Dedifferentiated amniotic fluid mesenchymal stem cell (primary cell): ENCODE results near the gene PNPLA7.

Experiments used
- DNase-seq: peaks from one replicate; pipeline ENCODE4 v3.0.0-alpha.2; 2016; ENCODE audit errors: extremely low spot score

The PNPLA7 gene

DNA sequence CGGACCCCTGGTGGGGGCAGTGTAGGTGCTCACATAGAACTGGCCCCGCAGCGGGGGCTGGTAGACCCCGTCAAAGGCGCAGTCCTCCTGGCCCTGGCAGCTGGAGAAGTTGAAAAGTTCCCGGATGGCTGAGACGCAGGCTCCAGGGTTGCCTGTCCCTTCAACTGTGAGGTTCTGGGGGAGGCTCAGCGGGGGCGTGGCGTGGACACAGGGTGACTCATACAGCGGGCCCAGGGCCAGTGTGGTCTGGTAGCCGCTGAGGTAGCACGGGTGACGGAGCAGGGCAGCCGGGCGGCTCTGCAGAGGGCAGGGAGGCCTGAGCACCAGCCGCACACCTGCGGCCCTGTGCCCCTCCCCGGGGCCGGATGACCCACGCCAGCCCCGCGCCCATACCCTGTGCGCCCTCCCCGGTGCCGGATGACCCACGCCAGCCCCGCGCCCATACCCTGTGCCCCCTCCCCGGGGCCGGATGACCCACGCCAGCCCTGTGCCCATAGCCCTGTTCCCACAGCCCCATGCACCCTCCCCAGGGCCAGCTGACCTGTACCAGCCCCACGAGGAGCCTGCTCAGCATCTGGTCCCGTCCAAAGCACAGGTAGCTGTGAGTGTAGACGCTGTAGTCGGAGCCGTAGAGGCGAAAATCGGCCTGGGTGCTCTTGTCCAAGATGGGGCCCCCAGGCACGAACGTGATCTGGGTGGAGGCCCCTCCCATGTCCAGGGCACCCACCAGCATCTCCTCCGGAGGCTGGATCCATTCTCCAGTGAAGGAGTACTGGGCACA, 114.0 kb downstream of the PNPLA7 start:
- no peak for DNase-seq

DNA sequence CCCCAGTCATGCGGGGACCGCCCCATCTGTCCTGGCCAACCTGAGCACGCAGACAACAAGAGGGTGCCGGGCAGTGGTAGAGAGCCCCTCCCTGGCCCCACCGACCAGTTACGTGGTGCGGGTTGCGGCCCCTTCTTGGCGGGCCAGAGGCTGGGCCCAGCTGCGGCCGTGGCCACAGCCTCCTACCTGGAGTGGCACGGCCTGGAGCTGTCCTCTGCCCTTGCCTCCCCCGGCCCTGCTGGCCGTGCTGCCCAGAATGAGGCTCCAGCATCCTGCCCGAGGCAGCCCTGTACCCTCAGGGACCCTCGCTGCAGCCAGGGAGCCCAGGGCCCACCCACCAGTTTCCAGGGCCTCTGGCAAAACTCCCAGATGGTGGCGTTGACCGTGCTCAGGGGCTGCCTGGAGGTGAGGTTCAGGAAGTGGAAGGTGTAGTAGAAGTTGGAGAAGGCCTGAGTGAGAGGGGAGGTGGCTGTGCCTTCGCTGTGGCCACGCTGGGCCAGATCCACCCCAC, 114.8 kb downstream of the PNPLA7 start:
- DNase-seq, result no peak

DNA sequence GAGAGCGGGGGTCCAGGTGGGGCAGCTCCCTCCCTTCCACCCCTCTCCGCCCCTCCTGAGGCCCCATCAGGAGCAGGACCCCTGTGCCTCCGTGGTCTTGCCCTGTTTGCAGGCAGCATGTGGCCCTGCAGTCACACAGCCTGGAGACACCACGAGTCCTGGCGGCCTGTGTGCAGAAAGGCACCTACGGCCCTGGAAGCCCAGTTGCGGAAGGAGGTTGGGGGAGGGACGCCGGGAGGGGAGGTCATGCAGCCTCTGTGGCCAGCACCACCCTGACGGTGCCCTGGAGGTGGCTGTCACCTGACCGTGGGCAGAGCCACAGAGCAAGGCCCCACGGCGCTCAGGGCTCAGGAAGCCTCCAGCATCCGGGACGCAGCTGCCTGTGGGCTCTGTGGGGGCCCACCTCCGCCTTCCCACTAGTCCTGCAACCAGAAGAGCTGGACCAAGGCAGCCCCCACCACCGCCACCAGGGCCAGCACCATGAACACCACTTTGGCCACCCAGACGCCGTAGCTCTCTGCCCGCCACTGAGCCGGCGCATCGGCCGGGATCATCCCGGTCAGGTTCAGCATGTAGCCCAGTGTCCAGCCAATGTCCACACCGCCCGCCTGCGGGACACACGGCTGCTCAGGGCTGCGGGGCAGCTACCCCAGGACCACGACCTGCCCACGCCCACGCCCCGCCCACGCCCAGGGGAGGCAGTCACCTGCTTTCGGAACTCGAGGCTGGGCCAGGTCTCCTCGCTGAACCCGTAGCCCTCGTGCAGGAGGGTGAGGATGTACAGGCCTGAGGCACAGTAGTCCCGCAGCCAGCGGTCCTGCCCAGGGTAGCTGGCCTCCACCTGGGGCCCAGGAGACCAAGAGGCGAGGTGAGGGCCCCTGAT, 115.5 kb downstream of the PNPLA7 start:
- no peak for DNase-seq

DNA sequence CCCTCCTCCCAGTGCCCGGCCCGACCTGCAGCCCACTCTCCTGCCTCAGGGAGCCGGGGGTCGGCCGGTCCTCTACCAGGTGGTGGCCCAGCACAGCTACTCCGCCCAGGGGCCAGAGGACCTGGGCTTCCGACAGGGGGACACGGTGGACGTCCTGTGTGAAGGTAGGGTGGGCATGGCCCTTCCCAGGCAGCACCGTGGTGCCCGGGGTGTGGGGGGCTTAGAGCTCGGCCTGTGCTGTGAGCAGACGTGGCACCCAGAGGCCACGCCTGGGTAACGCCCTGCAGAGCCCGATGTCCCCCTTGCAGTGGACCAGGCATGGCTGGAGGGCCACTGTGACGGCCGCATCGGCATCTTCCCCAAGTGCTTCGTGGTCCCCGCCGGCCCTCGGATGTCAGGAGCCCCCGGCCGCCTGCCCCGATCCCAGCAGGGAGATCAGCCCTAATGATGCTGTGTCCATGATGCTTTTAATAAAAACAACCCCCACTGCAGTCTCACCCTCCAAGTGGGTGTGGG, 116.2 kb downstream of the PNPLA7 start:
- DNase-seq, result no peak

- no peak for DNase-seq
Observed at GRCh38 chr9:137433349-137433915, 116.8 kb downstream of the PNPLA7 start.

DNA sequence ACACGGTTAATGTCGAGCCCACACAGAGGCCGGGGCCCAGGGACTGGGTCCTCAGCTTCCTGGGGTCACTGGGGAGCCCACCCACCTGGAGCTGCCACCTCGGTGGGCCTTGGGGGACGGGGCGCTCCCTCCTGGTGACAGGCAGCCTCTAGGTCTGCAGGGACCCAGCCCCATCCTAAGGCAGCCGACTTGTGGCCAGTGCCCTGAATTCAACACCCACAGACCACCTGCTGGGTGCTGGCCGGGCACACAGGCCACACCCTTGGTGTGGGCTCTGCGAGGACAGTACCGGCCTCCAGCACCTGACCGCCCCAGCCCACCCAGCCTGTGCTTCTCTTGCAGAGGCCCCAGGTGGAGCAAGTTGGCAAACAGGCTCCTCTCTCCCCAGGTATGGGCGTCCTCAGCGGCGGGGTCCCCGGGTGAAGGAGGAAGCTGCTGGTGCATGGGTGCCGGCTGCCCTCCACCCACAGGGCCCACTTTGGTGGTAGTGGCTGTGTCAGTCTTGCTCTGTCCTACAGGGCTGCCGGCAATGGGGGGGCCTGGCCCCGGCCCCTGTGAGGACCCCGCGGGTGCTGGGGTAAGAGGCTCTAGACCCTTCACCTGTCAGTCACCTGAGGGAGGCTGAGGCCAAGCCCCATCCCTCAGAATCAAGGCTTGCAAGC, 117.4 kb downstream of the PNPLA7 start:
- DNase-seq, result no peak

GRCh38 chr9:137431416-137431931, 118.7 kb downstream of the PNPLA7 start:
- no peak for DNase-seq

GRCh38 chr9:137430723-137431415, 119.3 kb downstream of the PNPLA7 start:
- DNase-seq, result no peak

- no peak for DNase-seq
Observed at GRCh38 chr9:137429974-137430722, 120.1 kb downstream of the PNPLA7 start.

GRCh38 chr9:137429546-137429890, 120.7 kb downstream of the PNPLA7 start:
- DNase-seq, result no peak

- DNase-seq, result no peak
Observed at GRCh38 chr9:137428841-137429545, 121.2 kb downstream of the PNPLA7 start.

DNA sequence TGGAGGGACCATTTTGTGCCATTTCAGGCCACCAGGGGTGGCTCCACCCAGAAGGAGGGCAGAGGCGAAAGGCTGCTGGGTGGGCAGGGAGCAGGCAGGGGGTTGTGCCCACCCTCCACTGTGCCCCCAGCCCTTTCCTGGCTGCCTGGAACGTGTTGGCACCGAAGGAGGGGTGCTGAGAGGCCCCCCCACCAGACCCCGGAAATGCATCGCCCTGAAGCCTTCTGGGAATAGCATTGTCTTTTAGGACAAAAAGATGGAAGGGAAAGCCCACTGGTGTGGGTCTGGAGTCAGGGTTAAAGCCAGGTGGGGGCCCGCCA, 121.9 kb downstream of the PNPLA7 start:
- no peak for DNase-seq

DNA sequence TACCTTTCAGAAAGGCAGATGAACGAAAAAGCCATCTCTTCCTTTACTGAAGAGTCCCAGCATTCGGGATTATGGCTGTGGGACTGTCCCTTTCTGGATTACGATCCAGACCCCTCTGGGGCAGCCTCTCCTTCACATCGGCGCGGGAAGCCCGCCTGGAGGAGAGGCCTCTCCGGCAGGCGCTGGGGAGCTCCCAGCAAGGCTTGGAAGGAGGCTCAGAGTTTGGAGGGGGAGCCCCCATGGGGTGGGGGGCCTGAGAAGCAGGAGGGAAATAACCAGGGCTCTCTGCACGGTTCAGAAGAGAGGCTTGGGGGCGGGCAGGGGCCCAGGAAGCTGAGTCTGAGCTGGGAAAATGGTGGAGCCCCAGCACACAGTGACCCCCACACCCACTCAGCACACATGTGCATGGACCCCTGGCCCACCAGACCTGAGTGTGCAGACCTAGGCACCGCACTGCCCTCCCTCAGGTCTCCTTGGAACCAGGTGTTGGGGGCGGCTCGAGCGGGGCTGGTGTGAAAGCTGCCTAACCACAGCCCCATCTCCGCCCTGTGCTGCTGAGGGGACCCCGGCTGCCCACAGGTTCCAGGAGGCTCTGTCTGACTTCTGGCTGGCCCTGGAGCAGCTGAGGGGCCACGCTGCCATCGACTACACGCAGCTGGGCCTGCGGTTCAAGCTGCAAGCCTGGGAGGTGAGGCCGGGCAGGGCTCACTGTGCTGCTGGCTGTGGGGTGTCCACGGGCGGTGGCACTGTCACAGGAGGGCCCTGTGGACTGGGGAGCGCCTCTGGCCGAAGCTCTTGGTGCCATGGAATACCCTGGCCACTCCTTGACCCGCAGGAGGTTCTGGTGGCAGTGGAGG, 122.5 kb downstream of the PNPLA7 start:
- DNase-seq, result no peak

- no peak for DNase-seq
Observed at GRCh38 chr9:137426018-137426681, 124.1 kb downstream of the PNPLA7 start.

DNA sequence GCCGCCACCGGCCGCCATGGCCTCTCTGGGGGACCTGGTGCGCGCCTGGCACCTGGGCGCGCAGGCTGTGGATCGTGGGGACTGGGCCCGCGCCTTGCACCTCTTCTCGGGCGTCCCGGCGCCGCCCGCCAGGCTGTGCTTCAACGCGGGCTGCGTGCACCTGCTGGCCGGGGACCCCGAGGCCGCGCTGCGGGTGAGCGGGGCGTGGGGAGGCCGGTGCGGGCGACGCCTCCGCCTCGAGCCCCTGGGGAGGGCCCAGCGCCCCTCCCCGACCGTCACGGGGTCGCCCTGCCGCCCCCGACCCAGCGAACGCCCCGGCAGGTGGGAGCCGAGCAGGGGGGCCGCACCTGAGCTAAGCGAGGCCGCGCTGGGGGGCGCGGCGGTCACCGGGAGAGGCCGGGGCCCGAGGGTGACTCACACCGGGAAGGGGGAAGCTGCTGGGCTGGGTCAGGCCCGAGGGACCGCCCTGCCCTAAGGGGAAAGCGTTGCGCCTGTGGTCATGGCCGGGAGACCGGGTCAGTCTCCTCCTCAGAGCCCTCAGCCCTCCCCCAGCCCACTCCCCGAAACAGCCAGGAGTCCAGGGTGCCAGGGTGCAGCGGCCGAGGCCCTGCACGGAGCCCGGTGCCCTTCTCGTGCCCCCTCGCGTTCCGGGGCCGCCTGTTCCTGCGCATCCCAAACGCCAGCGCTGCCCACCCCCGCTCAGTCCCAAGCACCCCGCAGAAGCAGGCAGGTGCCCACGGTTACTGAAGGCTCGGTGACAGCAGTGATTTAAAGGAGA, 126.5 kb downstream of the PNPLA7 start:
- DNase-seq, result no peak

- peak; percentile 89 for DNase-seq
Observed at GRCh38 chr9:137422604-137423513, 127.3 kb downstream of the PNPLA7 start, which contains the start of the genes EXD3 and NOXA1. Gene EXD3 (minus strand): TSS chr9:137423162. CDS start chr9:137395357, 27,805 bp downstream. Gene NOXA1 (plus strand): TSS chr9:137423393. CDS start chr9:137423530, 137 bp downstream.
